HUDEP-2 (cell line): ENCODE results near the gene CCM2L.

Source experiments
- DNase-seq, 76 experiments: peaks; one replicate each; lab custom pipeline; 2025; ENCODE audit not compliant: unreplicated experiment in 76 of 76; lab: John Stamatoyannopoulos, UW

Gene CCM2L

GRCh38 chr20:32052778-32053362 is 42.6 kb downstream of the CCM2L start:
- no peak for DNase-seq

GRCh38 chr20:32053648-32054047 is 43.4 kb downstream of the CCM2L start:
- DNase-seq, result no peak

- DNase-seq, result no peak
Observed at GRCh38 chr20:32056708-32057483, 46.7 kb downstream of the CCM2L start.

DNA sequence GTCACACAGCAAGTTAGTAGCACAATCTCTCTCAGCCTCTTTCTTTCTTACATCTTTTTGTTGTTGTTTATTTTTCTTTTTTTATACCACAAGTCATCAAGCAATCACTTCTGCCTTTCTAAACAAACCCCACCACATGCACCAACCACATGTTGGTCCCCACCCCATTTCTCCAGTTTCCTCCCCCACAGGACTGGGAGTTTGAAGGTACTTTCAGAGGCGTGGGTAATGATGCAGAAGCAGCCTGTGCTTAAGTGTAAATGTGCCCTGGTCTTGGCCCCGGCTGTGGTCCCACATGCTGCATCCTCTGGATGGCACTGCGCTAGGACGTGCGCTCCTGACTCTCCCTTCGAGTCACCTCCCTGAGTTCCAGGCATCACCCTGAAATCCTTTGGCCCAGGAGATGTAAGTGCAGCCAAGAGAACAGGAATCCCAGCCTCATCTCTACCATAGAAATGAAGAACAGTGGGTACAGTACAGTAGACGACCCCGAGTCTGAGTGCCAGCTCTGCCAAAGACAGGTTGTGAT is 47.5 kb downstream of the CCM2L start:
- no peak for DNase-seq

DNA sequence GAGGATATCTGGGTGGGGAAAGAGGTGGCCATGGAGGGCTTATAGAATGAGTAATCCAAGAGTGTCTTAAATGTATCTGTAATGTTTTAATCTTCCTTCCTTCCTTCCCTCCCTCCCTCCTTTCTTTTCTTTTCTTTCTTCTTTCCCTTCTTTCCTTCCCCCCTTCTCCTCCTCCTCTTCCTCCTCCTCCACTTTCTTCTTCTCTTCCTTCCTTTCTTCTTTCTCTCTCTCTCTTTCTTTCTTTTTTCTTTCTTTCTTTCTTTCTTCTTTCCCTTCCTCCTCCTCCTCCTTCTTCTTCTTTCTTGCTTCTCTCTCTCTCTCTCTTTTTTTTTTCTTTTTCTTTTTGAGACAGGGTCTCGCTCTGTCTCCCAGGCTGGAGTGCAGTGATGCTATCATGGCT is 49.0 kb downstream of the CCM2L start:
- DNase-seq, result no peak

- DNase-seq, result no peak
Observed at GRCh38 chr20:32062776-32063170, 52.5 kb downstream of the CCM2L start.

DNA sequence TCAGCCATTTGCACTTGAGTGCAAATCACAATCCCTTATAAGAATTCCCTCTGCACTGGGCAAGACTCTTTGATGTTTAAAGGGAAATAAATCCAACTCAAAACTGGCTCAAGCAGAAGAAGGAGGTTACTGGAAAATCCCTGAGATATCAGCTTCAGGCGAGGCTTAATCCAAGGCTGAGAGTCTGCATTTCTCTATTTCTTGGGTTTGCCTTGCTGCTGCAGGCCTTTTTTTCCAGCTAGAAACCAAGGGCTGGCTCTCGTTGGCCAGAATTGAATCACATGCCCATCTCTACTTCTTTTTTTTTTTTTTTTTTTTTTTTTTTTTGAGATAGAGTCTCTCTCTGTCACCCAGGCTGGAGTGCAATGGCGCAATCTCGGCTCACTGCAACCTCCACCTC is 53.5 kb downstream of the CCM2L start:
- DNase-seq, result no peak

- no peak for DNase-seq
Observed at GRCh38 chr20:32064667-32065066, 54.4 kb downstream of the CCM2L start.

DNA sequence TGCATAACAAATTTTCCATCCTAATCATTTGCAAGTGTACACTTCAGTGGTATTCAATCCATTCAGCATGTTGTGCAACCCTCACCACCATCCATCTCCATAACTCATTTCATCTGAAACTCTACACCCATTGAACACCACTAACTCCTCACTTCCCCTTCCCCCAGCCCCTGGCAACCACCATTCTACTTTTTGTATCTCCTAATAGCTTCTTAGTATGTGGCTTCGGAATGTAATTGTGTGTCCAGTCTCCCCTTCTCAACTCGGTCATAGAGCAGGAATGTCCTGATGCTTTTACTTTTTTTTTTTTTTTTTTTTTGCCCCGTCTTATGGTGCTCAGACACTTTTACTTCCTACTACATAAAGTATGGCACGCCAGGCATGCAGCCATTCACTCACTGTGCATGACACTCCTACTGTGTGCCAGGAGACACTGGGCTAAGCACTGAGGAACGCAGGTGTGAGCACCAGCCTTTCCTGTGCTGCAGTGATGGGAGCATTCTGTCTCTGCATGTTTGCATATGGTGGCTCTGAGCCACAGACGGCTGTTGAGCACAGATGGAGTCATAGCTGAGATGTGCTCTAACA is 57.1 kb downstream of the CCM2L start:
- no peak for DNase-seq

GRCh38 chr20:32068174-32068573 is 57.9 kb downstream of the CCM2L start:
- no peak for DNase-seq

- DNase-seq, result no peak
Observed at GRCh38 chr20:32069711-32070110, 59.5 kb downstream of the CCM2L start.

GRCh38 chr20:32070282-32070681 is 60.0 kb downstream of the CCM2L start:
- no peak for DNase-seq

DNA sequence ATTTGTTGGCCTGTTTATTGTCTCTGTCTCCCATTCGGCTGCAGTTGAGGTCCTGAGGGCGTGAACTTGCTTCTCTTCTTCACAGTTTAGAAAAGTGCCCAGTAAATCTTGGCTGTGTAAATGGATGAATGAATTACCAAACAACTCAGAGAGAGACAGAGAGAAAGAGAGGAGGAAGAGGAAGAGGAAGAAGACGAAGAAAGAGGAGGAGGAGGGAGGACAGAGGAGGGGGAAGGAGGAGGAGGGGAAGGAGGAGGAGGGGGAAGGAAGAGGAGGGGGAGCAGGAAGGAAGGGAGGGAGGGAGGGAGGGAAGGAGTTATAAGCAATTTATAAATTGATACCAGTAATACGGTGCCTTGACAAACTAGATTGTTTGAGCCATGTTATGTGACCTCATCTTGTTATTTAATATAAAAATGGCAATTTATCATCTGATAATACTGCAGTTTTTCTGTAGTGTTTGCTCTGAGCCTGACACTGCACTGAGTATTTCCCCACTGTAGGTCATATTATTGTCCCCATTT is 60.5 kb downstream of the CCM2L start:
- DNase-seq, result no peak

GRCh38 chr20:32071395-32072167 is 61.3 kb downstream of the CCM2L start:
- DNase-seq, result no peak

DNA sequence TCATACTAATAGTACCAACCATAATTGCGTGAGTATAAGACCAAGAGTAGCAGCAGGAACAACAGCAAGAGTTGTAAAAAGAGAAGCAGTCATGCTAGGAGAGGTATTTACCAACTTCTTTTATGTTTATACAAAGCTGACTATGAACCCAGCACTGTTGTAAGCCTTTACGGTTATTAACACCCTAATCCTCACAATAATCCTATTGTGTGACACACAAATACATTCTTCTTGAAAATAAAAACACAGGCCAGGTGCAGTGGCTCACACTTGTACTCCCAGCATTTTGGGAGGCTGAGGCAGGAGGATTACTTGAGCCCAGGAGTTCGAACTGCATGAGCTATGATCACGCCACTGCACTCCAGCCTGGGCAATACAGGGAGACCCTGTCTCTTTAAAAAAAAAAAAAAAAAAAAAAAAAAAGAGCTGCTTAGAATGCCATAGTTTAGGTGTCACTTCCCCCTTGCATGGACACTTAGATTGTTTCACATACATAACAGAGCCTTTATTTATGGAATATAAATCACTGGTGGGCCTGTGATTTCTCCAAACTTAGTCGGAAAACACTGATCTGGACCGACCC is 62.0 kb downstream of the CCM2L start:
- DNase-seq, result no peak

- no peak for DNase-seq
Observed at GRCh38 chr20:32075534-32075933, 65.3 kb downstream of the CCM2L start.

GRCh38 chr20:32077190-32077589 is 67.0 kb downstream of the CCM2L start:
- DNase-seq, result no peak

- no peak for DNase-seq
Observed at GRCh38 chr20:32078322-32078721, 68.1 kb downstream of the CCM2L start.

DNA sequence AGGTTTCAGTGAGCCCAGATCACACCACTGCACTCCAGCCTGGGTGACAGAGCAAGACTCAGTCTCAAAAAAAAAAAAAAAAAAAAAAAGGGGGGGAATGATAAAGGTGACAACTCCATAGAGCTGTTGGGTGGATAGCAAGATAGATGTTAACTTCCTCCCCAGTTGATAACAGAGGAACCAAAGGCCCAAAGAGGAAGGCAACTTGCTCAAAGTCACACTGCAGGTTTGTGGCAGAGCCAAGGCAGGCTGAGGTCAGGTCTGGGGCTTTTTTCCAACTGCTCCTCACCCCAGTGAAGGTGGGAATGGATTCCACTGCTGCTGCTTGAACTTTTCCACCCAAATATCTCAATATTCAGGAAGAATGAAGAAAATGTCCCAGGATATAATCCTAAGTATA is 68.6 kb downstream of the CCM2L start:
- no peak for DNase-seq

DNA sequence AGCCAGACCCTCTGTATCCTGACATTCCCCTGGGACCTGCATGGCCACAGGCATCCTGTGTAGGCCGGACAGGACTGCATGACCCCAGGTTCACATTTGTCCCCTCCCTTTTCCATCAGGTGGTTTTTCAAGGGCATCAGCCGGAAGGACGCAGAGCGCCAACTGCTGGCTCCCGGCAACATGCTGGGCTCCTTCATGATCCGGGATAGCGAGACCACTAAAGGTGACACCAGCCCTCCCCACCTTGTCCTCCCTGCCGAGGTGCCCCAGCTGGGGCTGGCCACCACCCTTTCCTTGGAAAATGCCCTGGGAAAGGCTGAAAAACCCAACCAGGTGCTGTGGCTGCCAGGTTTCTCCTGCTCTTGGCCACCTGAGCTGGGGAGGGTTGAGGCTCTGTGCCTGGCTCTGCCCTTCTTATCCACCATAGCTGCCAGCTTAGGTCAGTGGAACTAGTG is 69.4 kb downstream of the CCM2L start:
- no peak for DNase-seq
